Limb (tissue), 2 donors: ENCODE results near the gene DEPDC7.

ENCODE experiments used
- DNase-seq, 2 donors: peaks; one replicate each; pipeline ENCODE4 v3.0.0-alpha.2; 2016; ENCODE audit errors: extremely low spot score in 2 of 2

Gene DEPDC7

GRCh38 chr11:33060271-33060670, 44.6 kb downstream of the DEPDC7 start:
- no peak for DNase-seq

- DNase-seq: no peak
Observed at GRCh38 chr11:33062137-33062536, 46.5 kb downstream of the DEPDC7 start.

DNA sequence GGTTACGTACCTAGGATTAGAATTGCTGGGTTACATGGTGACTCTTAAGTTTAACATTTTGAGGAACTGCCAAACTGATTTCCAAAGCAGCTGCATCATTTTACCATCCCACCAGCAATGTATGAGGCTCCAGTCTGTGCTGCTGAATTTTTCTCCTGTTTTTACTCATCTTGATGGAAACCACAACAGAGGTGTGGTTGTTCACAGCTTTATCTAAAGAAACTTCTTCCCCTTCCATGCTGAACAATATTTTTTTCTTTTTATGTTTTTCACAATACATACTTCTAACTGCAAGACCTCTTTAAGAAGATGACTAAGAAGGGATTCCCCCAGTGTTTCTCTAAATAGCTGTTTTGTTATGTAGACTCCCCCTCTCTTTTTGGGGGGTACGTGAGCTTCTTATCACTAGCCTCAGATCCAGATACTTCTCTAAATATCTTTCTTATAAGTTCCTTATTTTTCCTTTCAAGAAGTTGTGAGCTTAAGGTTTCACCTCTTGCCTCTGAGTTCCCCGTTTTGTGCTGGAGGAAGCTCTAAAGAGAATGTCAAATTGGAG, 47.7 kb downstream of the DEPDC7 start:
- no peak for DNase-seq

- no peak for DNase-seq
Observed at GRCh38 chr11:33064033-33064825, 48.6 kb downstream of the DEPDC7 start.

GRCh38 chr11:33064866-33065265, 49.2 kb downstream of the DEPDC7 start:
- DNase-seq: no peak

GRCh38 chr11:33065445-33066178, 49.9 kb downstream of the DEPDC7 start:
- peak; percentile 63 to 75 for DNase-seq

DNA sequence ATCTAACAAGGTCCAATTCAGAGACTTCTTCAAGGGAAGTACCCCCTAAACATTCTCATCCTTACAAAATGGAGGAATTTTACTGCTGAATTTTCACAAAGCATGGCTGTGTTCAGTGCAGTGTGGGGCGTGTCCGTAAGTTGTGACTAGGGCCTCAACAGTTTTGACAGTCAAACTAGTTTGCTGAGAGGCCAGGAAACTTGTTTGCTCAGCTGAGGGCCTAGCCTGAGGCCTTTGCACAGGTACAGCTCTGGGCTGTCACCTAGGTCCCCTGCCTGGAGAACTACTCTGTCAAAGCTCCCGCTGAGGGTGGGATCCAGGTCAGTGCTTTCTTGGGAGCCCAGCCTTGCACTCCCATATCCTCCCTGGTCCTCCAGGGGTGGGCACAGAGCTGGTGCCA, 51.6 kb downstream of the DEPDC7 start:
- no peak for DNase-seq

DNA sequence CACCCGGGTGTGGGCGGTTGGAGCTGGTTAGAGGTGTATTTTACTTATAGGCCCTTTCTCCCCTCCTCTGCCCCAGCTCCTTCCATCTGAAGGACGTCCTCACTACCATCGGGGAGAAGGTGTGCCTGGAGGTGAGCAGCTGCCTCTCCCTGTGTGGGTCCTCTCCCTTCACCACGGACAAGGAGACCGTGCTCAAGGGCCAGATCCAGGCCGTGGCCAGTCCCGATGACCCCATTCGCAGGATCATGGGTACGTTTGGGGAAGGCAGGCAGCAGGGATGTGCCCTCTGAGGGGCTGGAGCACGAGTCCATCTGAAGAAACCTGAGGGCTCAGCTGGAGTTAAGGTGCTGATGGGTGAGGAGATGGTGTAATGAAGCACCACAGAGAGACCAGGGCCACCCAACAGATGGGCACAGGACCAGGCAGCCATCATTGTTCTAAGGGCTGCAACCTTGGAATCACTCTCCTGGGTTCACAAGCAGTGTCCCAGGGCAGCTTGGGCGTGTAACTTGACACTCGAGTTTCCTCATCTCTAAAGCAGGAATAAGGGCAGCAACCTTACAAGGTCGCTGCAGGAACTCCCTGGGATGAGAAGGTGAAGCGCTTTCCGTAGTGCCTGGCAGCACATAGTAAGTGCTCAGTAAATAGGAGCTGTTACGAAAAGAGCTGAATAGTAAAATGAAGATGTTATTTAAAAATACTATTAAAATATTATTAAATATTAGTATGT, 53.1 kb downstream of the DEPDC7 start:
- no peak for DNase-seq

DNA sequence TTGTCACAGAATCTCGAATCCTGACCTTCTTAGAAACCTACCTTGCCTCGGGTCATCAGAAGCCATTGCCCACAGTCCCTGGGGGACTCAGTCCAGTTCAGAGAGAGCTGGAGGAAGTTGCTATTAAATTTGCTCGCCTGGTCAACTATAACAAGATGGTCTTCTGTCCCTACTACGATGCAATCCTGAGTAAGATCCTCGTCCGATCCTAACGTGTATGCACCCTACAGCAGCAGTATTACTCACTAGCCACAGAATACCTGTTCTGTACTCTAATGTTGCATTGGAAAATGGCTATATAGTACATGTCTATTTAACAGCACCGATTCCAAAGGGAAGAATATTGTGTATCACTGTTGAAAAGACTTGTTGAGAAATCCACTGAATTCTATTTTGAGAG, 56.8 kb downstream of the DEPDC7 start:
- DNase-seq: no peak
